Testis (tissue), 3 donors: ENCODE measurements around the gene HOXD3. TPM values are rescaled to one million over a fixed set of nuclear protein-coding genes. Genes with fewer than 3 reads are reported as not detected.

Experiments
- DNase-seq: peaks from one replicate; pipeline ENCODE4 v3.0.0-alpha.2; 2019
- H3K27ac ChIP-seq, 2 donors: fragments of 200-600 bp; sonication (generic); one replicate each; pipeline ENCODE4 v1.5.1; 2019
- H3K27me3 ChIP-seq: fragments of 200-600 bp; sonication (generic); one replicate; pipeline ENCODE4 v1.5.1; 2019
- H3K36me3 ChIP-seq: fragments of 200-600 bp; sonication (generic); one replicate; pipeline ENCODE4 v1.5.1; 2017; ENCODE audit warnings: low read depth; ENCODE audit errors: missing control alignments
- H3K4me1 ChIP-seq: fragments of 200-600 bp; sonication (generic); one replicate; pipeline ENCODE4 v1.5.1; 2019
- H3K4me3 ChIP-seq, 2 donors: fragments of 200-600 bp; sonication (generic); one replicate each; pipeline ENCODE4 v1.5.1; 2017 to 2019
- H3K9me3 ChIP-seq: fragments of 200-600 bp; sonication (generic); one replicate; pipeline ENCODE4 v1.5.1; 2017
- CTCF ChIP-seq, 3 experiments: fragments of 450-650 bp in 2 of 3; fragments of 200-600 bp in 1 of 3; sonication (generic) in 1 of 3; IDR thresholded peaks; one replicate each; pipeline ENCODE4 v1.5.1; 2016 to 2019; ENCODE audit warnings: antibody characterized with exemption in 3 of 3, mild to moderate bottlenecking in 2 of 3, moderate library complexity in 1 of 3
- POLR2A ChIP-seq: fragments of 450-650 bp; IDR thresholded peaks from one replicate; pipeline ENCODE4 v1.6.1; 2017; ENCODE audit warnings: antibody characterized with exemption, mild to moderate bottlenecking, moderate library complexity
- WGBS, 2 donors: methylation state at CpG; one replicate each; pipeline ENCODE4 v1.1.5; 2018; 5-methylcytosine and 5-hydroxymethylcytosine counted together
- intact Hi-C: fragments of 100-400 bp; cut with DNase I; formaldehyde crosslinking; loops from one replicate; pipeline ENCODE4 v1.15.1; 2023; ENCODE audit warnings: low total_unique reads
- polyA plus RNA-seq: library from polyadenylated mRNA; stranded (reverse); fragments of 350-450 nt; fragmentation: Illumina TruSeq; extraction: RNeasy Lipid Tissue Mini Kit (QIAGEN cat#74804); gene quantifications from one replicate; pipeline ENCODE4 v1.2.3, GENCODE V29; 2014; ENCODE audit warnings: low read depth, low replicate concordance; ENCODE audit not compliant: insufficient read depth
- total RNA-seq, 2 donors: library from RNA; depleted of rRNA; stranded (reverse); fragments of >200 nt; gene quantifications; one replicate each; pipeline ENCODE4 v1.2.3, GENCODE V29; 2016

The HOXD3 gene
- total and polyA plus RNA-seq, 3 donors from 2014 or later = 2.7 to 22.3 (median 14.0) TPM

- Histone ChIP-seq H3K4me3 (peak overlapping the region; percentile 48 to 60), H3K4me1 (peaks cover 28% of the 10 kb centered on the region), H3K27me3 (no peaks in the 10 kb centered on the region), H3K9me3 (no peaks in the 10 kb centered on the region), H3K27ac (peak overlapping the region in 1 of 2 donors; percentile 76), H3K36me3 (no peaks in the 10 kb centered on the region)
- no peak for DNase-seq
- TF ChIP-seq POLR2A (no peak), CTCF (IDR thresholded peaks at IDR 0.05) (no peak)
- 27 to 28% methylated on average over 7 of the region's 7 CpGs for WGBS, 2 donors
- intact Hi-C loops = no loop called here
Observed at GRCh38 chr2:176178757-176179295, 21.7 kb downstream of the HOXD3 start.

- Histone ChIP-seq H3K27me3 (no peaks in the 10 kb centered on the region), H3K36me3 (no peaks in the 10 kb centered on the region), H3K4me1 (peaks cover 6% of the 10 kb centered on the region), H3K4me3 (no peak overlapping the region), H3K27ac (no peak overlapping the region), H3K9me3 (no peaks in the 10 kb centered on the region)
- WGBS, 2 donors = 77% methylated on average over 3 of the region's 3 CpGs
- intact Hi-C loops = no loop called here
- no peak for DNase-seq
- TF ChIP-seq POLR2A = no peak
- no peak for TF ChIP-seq CTCF (IDR thresholded peaks at IDR 0.05)
Observed at GRCh38 chr2:176181551-176181950, 24.4 kb downstream of the HOXD3 start.

- no peaks in the 10 kb centered on the region for H3K27me3 ChIP-seq
- TF ChIP-seq CTCF (IDR thresholded peaks at IDR 0.05) (no peak), POLR2A (no peak)
Observed at GRCh38 chr2:176182671-176183070, 25.6 kb downstream of the HOXD3 start.

GRCh38 chr2:176184749-176185148 lies 27.6 kb downstream of the HOXD3 start:
- Histone ChIP-seq H3K4me3 (no peak overlapping the region), H3K9me3 (no peaks in the 10 kb centered on the region), H3K4me1 (no peaks in the 10 kb centered on the region), H3K27ac (no peak overlapping the region), H3K36me3 (no peaks in the 10 kb centered on the region), H3K27me3 (no peaks in the 10 kb centered on the region)
- no peak for DNase-seq
- TF ChIP-seq POLR2A = no peak
- no peak for TF ChIP-seq CTCF (IDR thresholded peaks at IDR 0.05)
- intact Hi-C loops = no loop called here
- WGBS, 2 donors = 79 to 91% methylated on average over 2 of the region's 2 CpGs

More at GRCh38 chr2:176182671-176183070, 25.6 kb downstream of the HOXD3 start:
- Histone ChIP-seq H3K27ac (no peak overlapping the region), H3K9me3 (no peaks in the 10 kb centered on the region), H3K4me3 (no peak overlapping the region), H3K36me3 (no peaks in the 10 kb centered on the region), H3K4me1 (peaks cover 6% of the 10 kb centered on the region)
- intact Hi-C loops = no loop called here
- DNase-seq = no peak
- WGBS, 2 donors = 81 to 87% methylated on average over 3 of the region's 3 CpGs

- intact Hi-C loops = no loop called here
- DNase-seq = no peak
- H3K4me1 ChIP-seq = no peaks in the 10 kb centered on the region
- H3K36me3 ChIP-seq = no peaks in the 10 kb centered on the region
- no peaks in the 10 kb centered on the region for H3K9me3 ChIP-seq
- H3K27ac ChIP-seq = no peak overlapping the region
- WGBS, 2 donors = 73 to 80% methylated on average over 2 of the region's 2 CpGs
- TF ChIP-seq POLR2A = no peak
- no peak for TF ChIP-seq CTCF (IDR thresholded peaks at IDR 0.05)
- no peaks in the 10 kb centered on the region for H3K27me3 ChIP-seq
- H3K4me3 ChIP-seq = no peak overlapping the region
Observed at GRCh38 chr2:176186024-176186423, 28.9 kb downstream of the HOXD3 start.
